ENCODE measurements around the gene ALAS1. TPM values are rescaled to one million over a fixed set of nuclear protein-coding genes. Genes with fewer than 3 reads are reported as not detected.

ALAS1 gene
- total and polyA plus RNA-seq, 2 of the 13 experiments (the other 11 are each of a cell fraction or from before 2014, with no cell fraction given) = 36.0 to 43.2 TPM

DNA sequence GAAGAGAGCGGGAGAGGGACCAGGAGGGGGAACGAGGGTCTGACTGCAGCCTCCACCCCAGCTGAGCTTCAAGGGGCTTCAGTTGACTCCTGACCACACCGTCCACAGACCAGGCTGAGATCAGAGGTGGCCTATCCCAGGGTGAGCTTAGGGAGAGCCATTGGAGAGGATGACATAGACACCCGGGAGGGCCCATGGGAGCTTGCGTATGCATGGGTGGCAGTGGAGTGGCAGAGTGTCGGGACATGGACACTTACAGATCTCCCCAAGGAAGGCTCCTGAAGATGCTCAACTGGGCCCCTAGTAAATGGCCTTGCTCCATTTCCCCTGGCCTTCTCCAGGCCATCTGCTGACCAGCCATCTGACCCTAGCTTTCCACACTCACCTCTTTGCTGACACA, 12.6 kb upstream of the ALAS1 start (continued):
- TF ChIP-seq, protein P1, sequence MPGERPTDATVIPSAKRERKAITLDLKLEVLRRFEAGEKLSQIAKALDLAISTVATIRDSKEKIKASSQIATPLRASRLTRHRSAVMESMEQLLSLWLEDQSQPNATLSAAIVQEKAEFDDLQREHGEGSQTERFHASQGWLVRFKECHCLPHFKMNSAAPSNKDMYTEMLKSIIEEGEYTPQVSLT (CRISPR knock-in tag; IDR thresholded peaks at IDR 0.05; ENCODE audit: borderline replicate concordance, low read depth) = no peak
- TF ChIP-seq HOXA3 (CRISPR knock-in tag; IDR thresholded peaks at IDR 0.05) (no peak), SAFB2 (CRISPR knock-in tag; IDR thresholded peaks at IDR 0.05; ENCODE audit: borderline replicate concordance, low read depth) (no peak), ZMYM2 (CRISPR knock-in tag; IDR thresholded peaks at IDR 0.05) (no peak), CENPX (CRISPR knock-in tag; IDR thresholded peaks at IDR 0.05) (no peak), ASH2L (IDR thresholded peaks at IDR 0.05; ENCODE audit: insufficient read length, low read depth, low read length) (no peak)
- TF ChIP-seq, protein P2, sequence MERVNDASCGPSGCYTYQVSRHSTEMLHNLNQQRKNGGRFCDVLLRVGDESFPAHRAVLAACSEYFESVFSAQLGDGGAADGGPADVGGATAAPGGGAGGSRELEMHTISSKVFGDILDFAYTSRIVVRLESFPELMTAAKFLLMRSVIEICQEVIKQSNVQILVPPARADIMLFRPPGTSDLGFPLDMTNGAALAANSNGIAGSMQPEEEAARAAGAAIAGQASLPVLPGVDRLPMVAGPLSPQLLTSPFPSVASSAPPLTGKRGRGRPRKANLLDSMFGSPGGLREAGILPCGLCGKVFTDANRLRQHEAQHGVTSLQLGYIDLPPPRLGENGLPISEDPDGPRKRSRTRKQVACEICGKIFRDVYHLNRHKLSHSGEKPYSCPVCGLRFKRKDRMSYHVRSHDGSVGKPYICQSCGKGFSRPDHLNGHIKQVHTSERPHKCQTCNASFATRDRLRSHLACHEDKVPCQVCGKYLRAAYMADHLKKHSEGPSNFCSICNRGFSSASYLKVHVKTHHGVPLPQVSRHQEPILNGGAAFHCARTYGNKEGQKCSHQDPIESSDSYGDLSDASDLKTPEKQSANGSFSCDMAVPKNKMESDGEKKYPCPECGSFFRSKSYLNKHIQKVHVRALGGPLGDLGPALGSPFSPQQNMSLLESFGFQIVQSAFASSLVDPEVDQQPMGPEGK (CRISPR knock-in tag; IDR thresholded peaks at IDR 0.05) = no peak

DNA sequence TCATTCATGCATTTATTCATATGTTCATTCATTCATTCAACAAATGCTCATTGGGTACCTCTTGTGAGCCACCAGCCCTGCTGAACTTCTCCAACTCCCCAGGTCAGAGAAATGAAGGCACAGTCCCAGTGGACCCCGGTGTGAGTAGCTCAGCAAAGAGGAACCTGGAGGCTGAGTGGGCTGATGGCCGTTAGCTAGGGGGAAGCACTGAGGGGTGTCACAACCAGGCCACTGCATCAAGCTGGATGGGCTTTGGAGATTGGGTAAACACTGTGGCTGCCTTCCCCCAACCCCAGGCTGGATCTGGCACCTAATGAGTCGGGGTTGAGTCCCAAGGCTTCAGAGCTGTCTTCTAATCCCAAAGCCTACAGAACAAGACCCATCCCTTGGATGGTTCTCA, 12.1 kb upstream of the ALAS1 start:
- Histone ChIP-seq H2AFZ (ENCODE audit: low read length) (no peak overlapping the region), H4K20me1 (ENCODE audit: insufficient read depth, low read length) (no peaks in the 10 kb centered on the region), H3K9me3 (ENCODE audit: low read length) (no peaks in the 10 kb centered on the region), H3K9ac (ENCODE audit: insufficient read depth, low read depth, low read length) (no peak overlapping the region), H3K79me2 (ENCODE audit: insufficient read depth, low read length) (no peaks in the 10 kb centered on the region), H3K4me1 (ENCODE audit: insufficient read depth, low read length) (peaks cover 92% of the 10 kb centered on the region), H3K4me2 (ENCODE audit: low read depth, low read length) (no peak overlapping the region), H3K27me3 (ENCODE audit: control insufficient read depth in 1 of 2, insufficient read depth in 2 of 2, low read length in 2 of 2) (no peaks in the 10 kb centered on the region), H3K4me3 (replicated peaks in 1 of 3; ENCODE audit: insufficient read depth in 1 of 3, low read depth in 2 of 3, low read length in 3 of 3) (no peak overlapping the region), H3K27ac (ENCODE audit: extremely low read length, insufficient read depth, low read length) (no peak overlapping the region), H3K36me3 (replicated peaks in 1 of 2; ENCODE audit: control insufficient read depth in 1 of 2, insufficient read depth in 2 of 2, low read length in 2 of 2) (no peaks in the 10 kb centered on the region)
- no TSS peak for BruUV-seq (replicated peaks)
- CTCF ChIA-PET (ENCODE audit: low intra/inter-chr PET ratio, low total read pairs) = no interaction called here
- DNase-seq (ENCODE audit: low spot score) = no peak
- POLR2A ChIA-PET = interaction anchor here (0.6 to 1.6 kb wide), 5 partner anchors 9 to 686 kb away, joined by 3 to 4 read pairs (median 3); partner anchors contain the start of gene DCAF1
- no peak for ATAC-seq
- TF ChIP-seq SMARCE1 (IDR thresholded peaks at IDR 0.05; ENCODE audit: borderline replicate concordance) = no peak
- TF ChIP-seq GABPA (IDR thresholded peaks at IDR 0.05; ENCODE audit: low read depth, low read length) = no peak
- no peak for TF ChIP-seq GABPA (CRISPR knock-in tag; IDR thresholded peaks at IDR 0.05; ENCODE audit: low read depth)
- no peak for TF ChIP-seq SIX4 (CRISPR knock-in tag; IDR thresholded peaks at IDR 0.05)
- TF ChIP-seq FOXA1 (IDR thresholded peaks at IDR 0.05) = no peak
- no peak for TF ChIP-seq FOXA1 (CRISPR knock-in tag; IDR thresholded peaks at IDR 0.05)
- TF ChIP-seq MXI1 (IDR thresholded peaks at IDR 0.05; ENCODE audit: borderline replicate concordance, low read depth, low read length) = no peak
- no peak for TF ChIP-seq HIVEP1 (CRISPR knock-in tag; IDR thresholded peaks at IDR 0.05)
- no peak for TF ChIP-seq FIP1L1 (IDR thresholded peaks at IDR 0.05; ENCODE audit: borderline replicate concordance, insufficient read depth, low read depth, low read length)
- in situ Hi-C loops (cut with HindIII; ENCODE audit: extremely low pct_ligation_motif_present, low pct_unique_long_range_greater_than_20kb) (no loop called here), intact Hi-C loops (cut with micrococcal nuclease; ENCODE audit: unreplicated experiment) (no loop called here)
- no peak for FAIRE-seq
- WGBS (ENCODE audit: low lambda C conversion rate) = 61% methylated on average over 2 of the region's 3 CpGs

Data from HepG2 (cell line).